HepG2 (cell line): ENCODE measurements around the gene CRYM. TPM values are rescaled to one million over a fixed set of nuclear protein-coding genes. Genes with fewer than 3 reads are reported as not detected.

Experiments used
- AKAP8 ChIP-seq: sonication (generic); formaldehyde crosslinking; IDR thresholded peaks from 2 replicates; pipeline ENCODE4 v1.5.1; 2020; ENCODE audit warnings: mild to moderate bottlenecking, missing genetic modification reagents
- CC2D1A ChIP-seq: sonication (generic); formaldehyde crosslinking; IDR thresholded peaks from 2 replicates; pipeline ENCODE4 v1.8.1; 2023; ENCODE audit warnings: mild to moderate bottlenecking, missing genetic modification reagents
- GFI1 ChIP-seq: sonication (generic); formaldehyde crosslinking; IDR thresholded peaks from 2 replicates; pipeline ENCODE4 v1.5.0; 2020; ENCODE audit warnings: missing genetic modification reagents, mild to moderate bottlenecking, borderline replicate concordance
- HNRNPK ChIP-seq: fragments of 200-400 bp; formaldehyde crosslinking; IDR thresholded peaks from 2 replicates; pipeline ENCODE4 v1.6.1; 2018; ENCODE audit warnings: low read length, low read depth, moderate library complexity, mild to moderate bottlenecking; ENCODE audit not compliant: poor library complexity, severe bottlenecking
- JDP2 ChIP-seq: sonication (generic); formaldehyde crosslinking; IDR thresholded peaks from 2 replicates; pipeline ENCODE4 v1.8.1; 2022; ENCODE audit warnings: missing genetic modification reagents, borderline replicate concordance
- KDM1A ChIP-seq: IDR thresholded peaks from 2 replicates; pipeline ENCODE4 v1.6.1; 2016; ENCODE audit warnings: missing compliant biosample characterization
- SKI ChIP-seq: fragments of 450-650 bp; IDR thresholded peaks from one replicate; pipeline ENCODE4 v1.6.1; 2018; ENCODE audit warnings: mild to moderate bottlenecking; ENCODE audit not compliant: partially characterized antibody
- SMAD9 ChIP-seq: sonication (generic); formaldehyde crosslinking; IDR thresholded peaks from 2 replicates; pipeline ENCODE4 v1.5.1; 2020; ENCODE audit warnings: mild to moderate bottlenecking, missing genetic modification reagents
- ZNF335 ChIP-seq: sonication (generic); formaldehyde crosslinking; IDR thresholded peaks from 2 replicates; pipeline ENCODE4 v1.4.0; 2020; ENCODE audit warnings: missing genetic modification reagents
- ZNF563 ChIP-seq: sonication (generic); formaldehyde crosslinking; IDR thresholded peaks from 2 replicates; pipeline ENCODE4 v1.8.0; 2022; ENCODE audit warnings: mild to moderate bottlenecking, moderate library complexity, missing genetic modification reagents
- ZNF572 ChIP-seq: sonication (generic); formaldehyde crosslinking; IDR thresholded peaks from 2 replicates; pipeline ENCODE4 v1.5.1; 2020; ENCODE audit warnings: mild to moderate bottlenecking, missing genetic modification reagents
- ZNF7 ChIP-seq: IDR thresholded peaks from 2 replicates; pipeline ENCODE4 v1.6.1; 2016; ENCODE audit warnings: missing biosample characterization, missing genetic modification reagents
- ZNF724P ChIP-seq: sonication (generic); formaldehyde crosslinking; IDR thresholded peaks from 2 replicates; pipeline ENCODE4 v1.8.0; 2022; ENCODE audit warnings: missing genetic modification reagents, borderline replicate concordance
- ZNF772 ChIP-seq: sonication (generic); formaldehyde crosslinking; IDR thresholded peaks from 2 replicates; pipeline ENCODE4 v1.5.0; 2020; ENCODE audit warnings: mild to moderate bottlenecking, missing genetic modification reagents
- ZSCAN25 ChIP-seq: sonication (generic); formaldehyde crosslinking; IDR thresholded peaks from 2 replicates; pipeline ENCODE4 v1.8.0; 2022; ENCODE audit warnings: mild to moderate bottlenecking, missing genetic modification reagents
- polyA plus RNA-seq, 8 experiments: library from polyadenylated mRNA; depleted of rRNA in 3 of 8; stranded (reverse) in 7 of 8; unstranded in 1 of 8; fragments of >200 nt; fragmentation: Illumina TruSeq in 4 of 8; extraction: Trizol in 4 of 8; gene quantifications; 2 replicates each; pipeline versions ENCODE4 v1.2.1 to v1.2.3, GENCODE V29; 2011 to 2016; ENCODE audit warnings: low read depth in 4 of 8, missing spikeins in 1 of 8, mixed read lengths in 1 of 8; ENCODE audit not compliant: insufficient read depth in 1 of 8
- total RNA-seq, 5 experiments: library from RNA; depleted of rRNA; stranded (reverse); fragments of >200 nt; fragmentation: Illumina TruSeq; extraction: Trizol; gene quantifications; 2 replicates each; pipeline ENCODE4 v1.2.3, GENCODE V29; 2016; ENCODE audit warnings: low read depth in 1 of 5
- TF ChIP-seq, protein P1 (sequence below): sonication (generic); formaldehyde crosslinking; IDR thresholded peaks from 2 replicates; pipeline ENCODE4 v1.8.0; 2023; ENCODE audit warnings: mild to moderate bottlenecking, missing genetic modification reagents
- TF ChIP-seq, protein P2 (sequence below): sonication (generic); formaldehyde crosslinking; IDR thresholded peaks from 2 replicates; pipeline ENCODE4 v1.5.0; 2020; ENCODE audit warnings: mild to moderate bottlenecking, missing genetic modification reagents
- TF ChIP-seq, protein P3 (sequence below): sonication (generic); formaldehyde crosslinking; IDR thresholded peaks from 2 replicates; pipeline ENCODE4 v1.5.0; 2020; ENCODE audit warnings: mild to moderate bottlenecking, missing genetic modification reagents
- TF ChIP-seq, protein P4 (sequence below): sonication (generic); formaldehyde crosslinking; IDR thresholded peaks from 2 replicates; pipeline ENCODE4 v1.4.0; 2020; ENCODE audit warnings: missing genetic modification reagents

The CRYM gene
- total and polyA plus RNA-seq, 2 of the 13 experiments (the other 11 are each of a cell fraction or from before 2014, with no cell fraction given), result 1.9 to 2.2 TPM

DNA sequence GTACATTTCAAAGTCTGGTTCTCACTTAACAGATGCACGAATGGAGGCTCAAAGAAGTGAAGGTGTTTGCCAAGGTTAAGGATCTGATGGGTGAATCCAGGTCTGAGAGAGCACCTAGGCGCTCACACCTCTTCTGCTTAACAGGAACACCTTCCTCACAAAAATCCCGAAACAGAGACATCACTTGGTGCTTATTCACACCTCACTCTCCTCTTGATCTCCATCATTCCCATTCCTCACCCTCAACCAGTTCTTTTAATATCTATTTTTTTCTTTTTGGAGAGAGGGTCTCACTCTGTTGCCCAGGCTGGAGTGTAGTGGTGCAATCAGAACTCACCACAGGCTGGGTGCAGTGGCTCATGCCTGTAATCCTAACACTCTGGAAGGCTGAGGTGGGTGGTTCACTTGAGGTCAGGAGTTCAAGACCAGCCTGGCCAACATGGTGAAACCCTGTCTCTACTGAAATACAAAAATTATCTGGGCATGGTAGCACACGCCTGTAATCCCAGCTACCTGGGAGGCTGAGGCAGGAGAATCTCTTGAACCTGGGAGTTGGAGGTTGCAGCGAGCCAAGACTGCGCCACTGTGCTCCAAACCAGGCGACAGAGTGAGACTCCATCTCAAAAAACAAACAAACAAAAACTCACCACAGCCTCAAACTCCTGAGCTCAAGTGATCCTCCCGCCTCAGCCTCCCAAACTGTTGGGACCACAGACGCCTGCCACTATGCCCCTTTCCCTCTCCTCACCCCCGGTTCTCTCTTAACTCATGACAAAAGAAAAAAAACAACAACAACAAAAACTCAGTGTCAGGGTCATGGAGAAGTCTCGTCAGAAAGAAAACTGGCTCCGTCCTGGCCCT lies 15.1 kb downstream of the CRYM start (continued):
- TF ChIP-seq ZNF7 (CRISPR knock-in tag) (no peak), ZNF572 (CRISPR knock-in tag) (0 out of 2 replicates have a peak, but pooled peaks have one; percentile 25), SMAD9 (no peak), ZNF724P (CRISPR knock-in tag) (peak; percentile 63; the same call in 1 of the 2 replicates), ZNF335 (CRISPR knock-in tag) (no peak), AKAP8 (no peak), ZNF772 (CRISPR knock-in tag) (peak; percentile 35; the same call in 1 of the 2 replicates), HNRNPK (no peak), JDP2 (CRISPR knock-in tag) (no peak), KDM1A (CRISPR knock-in tag) (0 out of 2 replicates have a peak, but pooled peaks have one; percentile 6), ZSCAN25 (CRISPR knock-in tag) (no peak), CC2D1A (CRISPR knock-in tag) (peak; percentile 88; the same call in 1 of the 2 replicates), GFI1 (0 out of 2 replicates have a peak, but pooled peaks have one; percentile 16), SKI (no peak), ZNF563 (CRISPR knock-in tag) (0 out of 2 replicates have a peak, but pooled peaks have one; percentile 31)
- TF ChIP-seq, protein P1, sequence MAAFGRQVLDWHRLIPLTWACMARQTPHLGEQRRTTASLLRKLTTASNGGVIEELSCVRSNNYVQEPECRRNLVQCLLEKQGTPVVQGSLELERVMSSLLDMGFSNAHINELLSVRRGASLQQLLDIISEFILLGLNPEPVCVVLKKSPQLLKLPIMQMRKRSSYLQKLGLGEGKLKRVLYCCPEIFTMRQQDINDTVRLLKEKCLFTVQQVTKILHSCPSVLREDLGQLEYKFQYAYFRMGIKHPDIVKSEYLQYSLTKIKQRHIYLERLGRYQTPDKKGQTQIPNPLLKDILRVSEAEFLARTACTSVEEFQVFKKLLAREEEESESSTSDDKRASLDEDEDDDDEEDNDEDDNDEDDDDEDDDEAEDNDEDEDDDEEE (CRISPR knock-in tag), result 0 out of 2 replicates have a peak, but pooled peaks have one; percentile 23
- TF ChIP-seq, protein P2, sequence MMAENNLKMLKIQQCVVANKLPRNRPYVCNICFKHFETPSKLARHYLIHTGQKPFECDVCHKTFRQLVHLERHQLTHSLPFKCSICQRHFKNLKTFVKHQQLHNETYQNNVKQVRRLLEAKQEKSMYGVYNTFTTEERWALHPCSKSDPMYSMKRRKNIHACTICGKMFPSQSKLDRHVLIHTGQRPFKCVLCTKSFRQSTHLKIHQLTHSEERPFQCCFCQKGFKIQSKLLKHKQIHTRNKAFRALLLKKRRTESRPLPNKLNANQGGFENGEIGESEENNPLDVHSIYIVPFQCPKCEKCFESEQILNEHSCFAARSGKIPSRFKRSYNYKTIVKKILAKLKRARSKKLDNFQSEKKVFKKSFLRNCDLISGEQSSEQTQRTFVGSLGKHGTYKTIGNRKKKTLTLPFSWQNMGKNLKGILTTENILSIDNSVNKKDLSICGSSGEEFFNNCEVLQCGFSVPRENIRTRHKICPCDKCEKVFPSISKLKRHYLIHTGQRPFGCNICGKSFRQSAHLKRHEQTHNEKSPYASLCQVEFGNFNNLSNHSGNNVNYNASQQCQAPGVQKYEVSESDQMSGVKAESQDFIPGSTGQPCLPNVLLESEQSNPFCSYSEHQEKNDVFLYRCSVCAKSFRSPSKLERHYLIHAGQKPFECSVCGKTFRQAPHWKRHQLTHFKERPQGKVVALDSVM, result peak; percentile 88
- TF ChIP-seq, protein P3, sequence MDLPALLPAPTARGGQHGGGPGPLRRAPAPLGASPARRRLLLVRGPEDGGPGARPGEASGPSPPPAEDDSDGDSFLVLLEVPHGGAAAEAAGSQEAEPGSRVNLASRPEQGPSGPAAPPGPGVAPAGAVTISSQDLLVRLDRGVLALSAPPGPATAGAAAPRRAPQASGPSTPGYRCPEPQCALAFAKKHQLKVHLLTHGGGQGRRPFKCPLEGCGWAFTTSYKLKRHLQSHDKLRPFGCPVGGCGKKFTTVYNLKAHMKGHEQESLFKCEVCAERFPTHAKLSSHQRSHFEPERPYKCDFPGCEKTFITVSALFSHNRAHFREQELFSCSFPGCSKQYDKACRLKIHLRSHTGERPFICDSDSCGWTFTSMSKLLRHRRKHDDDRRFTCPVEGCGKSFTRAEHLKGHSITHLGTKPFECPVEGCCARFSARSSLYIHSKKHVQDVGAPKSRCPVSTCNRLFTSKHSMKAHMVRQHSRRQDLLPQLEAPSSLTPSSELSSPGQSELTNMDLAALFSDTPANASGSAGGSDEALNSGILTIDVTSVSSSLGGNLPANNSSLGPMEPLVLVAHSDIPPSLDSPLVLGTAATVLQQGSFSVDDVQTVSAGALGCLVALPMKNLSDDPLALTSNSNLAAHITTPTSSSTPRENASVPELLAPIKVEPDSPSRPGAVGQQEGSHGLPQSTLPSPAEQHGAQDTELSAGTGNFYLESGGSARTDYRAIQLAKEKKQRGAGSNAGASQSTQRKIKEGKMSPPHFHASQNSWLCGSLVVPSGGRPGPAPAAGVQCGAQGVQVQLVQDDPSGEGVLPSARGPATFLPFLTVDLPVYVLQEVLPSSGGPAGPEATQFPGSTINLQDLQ (CRISPR knock-in tag), result 0 out of 2 replicates have a peak, but pooled peaks have one; percentile 61
- TF ChIP-seq, protein P4, sequence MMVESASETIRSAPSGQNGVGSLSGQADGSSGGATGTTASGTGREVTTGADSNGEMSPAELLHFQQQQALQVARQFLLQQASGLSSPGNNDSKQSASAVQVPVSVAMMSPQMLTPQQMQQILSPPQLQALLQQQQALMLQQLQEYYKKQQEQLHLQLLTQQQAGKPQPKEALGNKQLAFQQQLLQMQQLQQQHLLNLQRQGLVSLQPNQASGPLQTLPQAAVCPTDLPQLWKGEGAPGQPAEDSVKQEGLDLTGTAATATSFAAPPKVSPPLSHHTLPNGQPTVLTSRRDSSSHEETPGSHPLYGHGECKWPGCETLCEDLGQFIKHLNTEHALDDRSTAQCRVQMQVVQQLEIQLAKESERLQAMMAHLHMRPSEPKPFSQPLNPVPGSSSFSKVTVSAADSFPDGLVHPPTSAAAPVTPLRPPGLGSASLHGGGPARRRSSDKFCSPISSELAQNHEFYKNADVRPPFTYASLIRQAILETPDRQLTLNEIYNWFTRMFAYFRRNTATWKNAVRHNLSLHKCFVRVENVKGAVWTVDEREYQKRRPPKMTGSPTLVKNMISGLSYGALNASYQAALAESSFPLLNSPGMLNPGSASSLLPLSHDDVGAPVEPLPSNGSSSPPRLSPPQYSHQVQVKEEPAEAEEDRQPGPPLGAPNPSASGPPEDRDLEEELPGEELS (CRISPR knock-in tag), result 0 out of 2 replicates have a peak, but pooled peaks have one; percentile 12
